NAMALWA (cell line): Measurements from ENCODE around the gene FABP7.

ENCODE experiments used
- DNase-seq: peaks from one replicate; pipeline ENCODE4 v3.0.0-alpha.2; 2015; ENCODE audit warnings: low spot score

The FABP7 gene

GRCh38 chr6:122758927-122759334, 20.6 kb upstream of the FABP7 start:
- DNase-seq: peak; percentile 30

- DNase-seq: no peak
Measured at GRCh38 chr6:122760330-122760729, 19.2 kb upstream of the FABP7 start.

- DNase-seq: no peak
Measured at GRCh38 chr6:122766256-122766655, 13.3 kb upstream of the FABP7 start.

- no peak for DNase-seq
Measured at GRCh38 chr6:122770835-122771601, 8.5 kb upstream of the FABP7 start.

GRCh38 chr6:122772724-122773415, 6.6 kb upstream of the FABP7 start:
- no peak for DNase-seq

GRCh38 chr6:122775975-122776374, 3.5 kb upstream of the FABP7 start:
- DNase-seq: no peak

- no peak for DNase-seq
Measured at GRCh38 chr6:122778302-122778701, 1.2 kb upstream of the FABP7 start.

- no peak for DNase-seq
Measured at GRCh38 chr6:122778985-122779661, 393 bp upstream of the FABP7 start.

- no peak for DNase-seq
Measured at GRCh38 chr6:122780114-122780513, 598 bp downstream of the FABP7 start.

- DNase-seq: no peak
Measured at GRCh38 chr6:122781716-122782115, 2.2 kb downstream of the FABP7 start.

GRCh38 chr6:122783401-122783800, 3.9 kb downstream of the FABP7 start:
- no peak for DNase-seq

- DNase-seq: no peak
Measured at GRCh38 chr6:122785891-122786290, 6.4 kb downstream of the FABP7 start.

- no peak for DNase-seq
Measured at GRCh38 chr6:122787721-122788120, 8.2 kb downstream of the FABP7 start.

GRCh38 chr6:122788208-122788607, 8.7 kb downstream of the FABP7 start:
- DNase-seq: no peak

- DNase-seq: no peak
Measured at GRCh38 chr6:122788663-122789181, 9.2 kb downstream of the FABP7 start.

GRCh38 chr6:122789182-122790027, 9.9 kb downstream of the FABP7 start, which contains the start of gene SMPDL3A:
Gene SMPDL3A, plus strand, starts transcription at chr6:122789258. Its CDS starts 89 bp downstream, at chr6:122789347.
- DNase-seq: peak; percentile 66

- no peak for DNase-seq
Measured at GRCh38 chr6:122790028-122790422, 10.5 kb downstream of the FABP7 start.

GRCh38 chr6:122790423-122791309, 11.2 kb downstream of the FABP7 start:
- peak; percentile 35 for DNase-seq

GRCh38 chr6:122791310-122791679, 11.8 kb downstream of the FABP7 start:
- no peak for DNase-seq

- no peak for DNase-seq
Measured at GRCh38 chr6:122792766-122793165, 13.2 kb downstream of the FABP7 start.

GRCh38 chr6:122797537-122797936, 18.0 kb downstream of the FABP7 start:
- DNase-seq: no peak
